GM20431 (cell line): ENCODE measurements around the gene CCDC87.
"Not testable (repeated sequence)": the region's sequence is repeated elsewhere in the genome, so short reads cannot be mapped to it uniquely, and the experiment has no call there.

Experiments used
- in situ Hi-C: fragments of 300-500 bp; cut with MseI, MboI; formaldehyde crosslinking; loops from one replicate; pipeline ENCODE4 v1.15.0; 2020; ENCODE audit warnings: low sequenced_read_pairs; ENCODE audit not compliant: unreplicated experiment

CCDC87 gene, protein sequence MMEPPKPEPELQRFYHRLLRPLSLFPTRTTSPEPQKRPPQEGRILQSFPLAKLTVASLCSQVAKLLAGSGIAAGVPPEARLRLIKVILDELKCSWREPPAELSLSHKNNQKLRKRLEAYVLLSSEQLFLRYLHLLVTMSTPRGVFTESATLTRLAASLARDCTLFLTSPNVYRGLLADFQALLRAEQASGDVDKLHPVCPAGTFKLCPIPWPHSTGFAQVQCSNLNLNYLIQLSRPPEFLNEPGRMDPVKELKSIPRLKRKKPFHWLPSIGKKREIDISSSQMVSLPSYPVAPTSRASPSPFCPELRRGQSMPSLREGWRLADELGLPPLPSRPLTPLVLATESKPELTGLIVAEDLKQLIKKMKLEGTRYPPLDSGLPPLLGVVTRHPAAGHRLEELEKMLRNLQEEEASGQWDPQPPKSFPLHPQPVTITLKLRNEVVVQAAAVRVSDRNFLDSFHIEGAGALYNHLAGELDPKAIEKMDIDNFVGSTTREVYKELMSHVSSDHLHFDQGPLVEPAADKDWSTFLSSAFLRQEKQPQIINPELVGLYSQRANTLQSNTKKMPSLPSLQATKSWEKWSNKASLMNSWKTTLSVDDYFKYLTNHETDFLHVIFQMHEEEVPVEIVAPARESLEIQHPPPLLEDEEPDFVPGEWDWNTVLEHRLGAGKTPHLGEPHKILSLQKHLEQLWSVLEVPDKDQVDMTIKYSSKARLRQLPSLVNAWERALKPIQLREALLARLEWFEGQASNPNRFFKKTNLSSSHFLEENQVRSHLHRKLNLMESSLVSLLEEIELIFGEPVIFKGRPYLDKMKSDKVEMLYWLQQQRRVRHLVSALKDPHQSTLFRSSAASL

GRCh38 chr11:66592457-66593302 lies at the start of gene CCDC87, which contains the start of gene CCS:
Gene CCDC87 (minus strand): TSS chr11:66593063. CDS start chr11:66593015, 48 bp downstream.
Gene CCS (plus strand): TSS chr11:66593185. CDS start chr11:66593262, 77 bp downstream.
- in situ Hi-C loops = no loop called here

GRCh38 chr11:66641834-66642233 lies 49.0 kb upstream of the CCDC87 start:
- in situ Hi-C loops = no loop called here

- in situ Hi-C loops = not testable (repeated sequence)
Observed at GRCh38 chr11:66639814-66640340, 47.0 kb upstream of the CCDC87 start.

GRCh38 chr11:66639066-66639813 lies 46.4 kb upstream of the CCDC87 start:
- in situ Hi-C loops = no loop called here

- in situ Hi-C loops = no loop called here
Observed at GRCh38 chr11:66638177-66639065, 45.6 kb upstream of the CCDC87 start, which contains the start of gene RBM4. Gene RBM4 (plus strand): TSS chr11:66638703. CDS start chr11:66639712, 1,009 bp downstream.

GRCh38 chr11:66637557-66638176 lies 44.8 kb upstream of the CCDC87 start:
- in situ Hi-C loops = no loop called here

GRCh38 chr11:66636411-66636810 lies 43.5 kb upstream of the CCDC87 start:
- in situ Hi-C loops = no loop called here

DNA sequence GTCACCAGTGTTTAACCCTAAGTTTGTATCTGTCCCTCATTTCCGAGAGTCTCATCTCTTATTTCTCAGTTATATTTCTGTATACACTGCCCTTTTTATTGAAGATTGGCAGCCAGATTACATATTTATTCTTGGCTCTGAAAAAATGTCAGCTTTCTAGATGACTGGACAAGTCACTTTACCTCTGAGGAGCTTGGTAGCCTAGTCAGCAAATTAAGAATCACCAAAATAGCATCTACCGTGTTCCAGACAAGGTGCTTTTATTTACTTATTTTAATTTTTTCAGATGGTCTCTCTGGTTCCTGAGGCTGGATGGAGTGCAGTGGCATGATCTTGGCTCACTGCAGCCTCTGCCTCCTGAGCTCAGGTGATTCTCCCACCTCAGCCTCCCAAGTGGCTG lies 40.1 kb upstream of the CCDC87 start:
- in situ Hi-C loops = no loop called here

DNA sequence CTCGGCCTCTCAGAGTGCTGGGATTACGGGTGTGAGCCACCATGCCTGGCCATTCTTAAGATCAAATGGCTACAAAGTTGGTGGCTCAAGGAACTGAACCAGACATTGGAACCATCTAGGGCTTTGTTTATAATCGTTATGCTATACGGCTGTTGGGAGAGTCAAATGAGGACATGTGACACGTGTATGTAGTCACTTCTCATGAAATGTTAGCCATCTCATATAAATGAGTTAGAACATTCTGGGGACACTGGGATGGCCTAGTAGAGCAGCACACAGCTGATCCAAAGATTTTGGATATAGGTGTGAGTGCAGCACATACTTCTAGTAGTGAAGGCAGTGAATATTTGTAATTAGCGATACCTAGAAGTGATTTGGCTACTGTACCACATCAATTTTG lies 39.0 kb upstream of the CCDC87 start:
- in situ Hi-C loops = no loop called here

- in situ Hi-C loops = no loop called here
Observed at GRCh38 chr11:66629356-66629755, 36.5 kb upstream of the CCDC87 start.

GRCh38 chr11:66628061-66628603 lies 35.3 kb upstream of the CCDC87 start:
- in situ Hi-C loops = no loop called here

DNA sequence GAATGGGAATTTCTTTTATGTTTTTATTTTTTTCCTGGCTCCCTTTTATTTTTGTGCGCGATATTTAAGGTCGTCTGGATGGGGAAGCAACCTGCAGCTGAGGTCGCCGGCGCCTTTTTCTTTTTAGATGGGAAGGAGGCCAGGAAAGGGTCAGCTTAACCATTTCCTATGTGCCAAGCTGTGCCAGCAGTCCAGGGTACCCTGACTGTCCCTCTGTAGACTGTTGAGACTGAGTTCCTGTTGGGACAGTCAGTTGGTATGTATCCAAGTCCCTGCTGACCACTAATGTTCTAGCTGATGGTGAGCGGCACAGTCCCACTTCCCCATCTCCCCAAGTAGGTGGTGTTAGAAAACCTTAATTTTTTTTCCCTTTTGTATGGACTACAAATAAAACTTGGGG lies 34.1 kb upstream of the CCDC87 start:
- in situ Hi-C loops = no loop called here

GRCh38 chr11:66626382-66626781 lies 33.5 kb upstream of the CCDC87 start:
- in situ Hi-C loops = no loop called here

DNA sequence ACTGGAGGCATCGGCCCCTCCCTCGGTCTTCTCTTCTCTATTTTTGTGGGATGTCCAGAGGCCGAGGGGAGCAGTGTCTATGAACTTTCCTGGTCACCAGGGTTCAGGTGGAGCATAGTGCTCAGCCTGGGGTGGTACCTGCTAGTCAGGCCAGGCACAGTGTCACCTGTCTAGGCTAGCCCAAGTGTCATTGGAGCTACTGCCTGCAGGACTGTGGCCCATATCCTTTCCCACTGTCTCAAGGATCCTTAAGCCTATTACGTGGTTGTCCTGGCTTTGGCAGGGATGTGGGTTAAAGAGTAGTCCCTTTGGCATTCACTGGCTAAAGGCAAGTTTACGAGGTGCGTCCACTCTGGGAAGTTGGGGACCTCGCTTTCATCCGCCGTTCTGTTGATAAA lies 32.9 kb upstream of the CCDC87 start:
- in situ Hi-C loops = no loop called here

DNA sequence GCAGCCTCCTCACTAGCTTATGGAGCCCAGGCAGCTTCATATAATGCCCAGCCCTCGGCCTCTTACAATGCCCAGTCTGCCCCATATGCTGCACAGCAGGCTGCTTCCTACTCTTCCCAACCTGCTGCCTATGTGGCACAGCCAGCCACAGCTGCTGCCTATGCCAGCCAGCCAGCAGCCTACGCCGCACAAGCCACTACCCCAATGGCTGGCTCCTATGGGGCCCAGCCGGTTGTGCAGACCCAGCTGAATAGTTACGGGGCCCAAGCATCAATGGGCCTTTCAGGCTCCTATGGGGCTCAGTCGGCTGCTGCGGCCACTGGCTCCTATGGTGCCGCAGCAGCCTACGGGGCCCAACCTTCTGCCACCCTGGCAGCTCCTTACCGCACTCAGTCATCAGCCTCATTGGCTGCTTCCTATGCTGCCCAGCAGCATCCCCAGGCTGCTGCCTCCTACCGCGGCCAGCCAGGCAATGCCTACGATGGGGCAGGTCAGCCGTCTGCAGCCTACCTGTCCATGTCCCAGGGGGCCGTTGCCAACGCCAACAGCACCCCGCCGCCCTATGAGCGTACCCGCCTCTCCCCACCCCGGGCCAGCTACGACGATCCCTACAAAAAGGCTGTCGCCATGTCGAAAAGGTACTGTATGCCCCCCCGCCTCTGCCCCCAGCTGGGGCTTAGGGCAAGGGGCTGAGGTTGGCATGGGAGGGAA lies 32.3 kb upstream of the CCDC87 start:
- in situ Hi-C loops = no loop called here

DNA sequence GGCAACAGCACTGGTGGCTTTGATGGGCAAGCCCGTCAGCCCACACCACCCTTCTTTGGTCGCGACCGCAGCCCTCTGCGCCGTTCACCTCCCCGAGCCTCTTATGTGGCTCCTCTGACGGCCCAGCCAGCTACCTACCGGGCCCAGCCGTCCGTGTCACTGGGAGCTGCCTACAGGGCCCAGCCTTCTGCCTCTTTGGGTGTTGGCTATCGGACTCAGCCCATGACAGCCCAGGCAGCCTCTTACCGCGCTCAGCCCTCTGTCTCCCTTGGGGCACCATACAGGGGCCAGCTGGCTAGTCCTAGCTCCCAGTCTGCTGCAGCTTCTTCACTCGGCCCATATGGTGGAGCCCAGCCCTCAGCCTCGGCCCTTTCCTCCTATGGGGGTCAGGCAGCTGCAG lies 31.6 kb upstream of the CCDC87 start:
- in situ Hi-C loops = no loop called here

GRCh38 chr11:66619080-66619554 lies 26.3 kb upstream of the CCDC87 start:
- in situ Hi-C loops = no loop called here
